GM19025 (cell line): ENCODE measurements around the gene GPR137.

Experiments used
- ATAC-seq: cut with Tn5 transposase; IDR thresholded peaks from one replicate; pipeline ENCODE4 v1.9.1; 2021; ENCODE audit warnings: mild to moderate bottlenecking, low read depth, moderate library complexity; ENCODE audit not compliant: unreplicated experiment

GPR137 gene

DNA sequence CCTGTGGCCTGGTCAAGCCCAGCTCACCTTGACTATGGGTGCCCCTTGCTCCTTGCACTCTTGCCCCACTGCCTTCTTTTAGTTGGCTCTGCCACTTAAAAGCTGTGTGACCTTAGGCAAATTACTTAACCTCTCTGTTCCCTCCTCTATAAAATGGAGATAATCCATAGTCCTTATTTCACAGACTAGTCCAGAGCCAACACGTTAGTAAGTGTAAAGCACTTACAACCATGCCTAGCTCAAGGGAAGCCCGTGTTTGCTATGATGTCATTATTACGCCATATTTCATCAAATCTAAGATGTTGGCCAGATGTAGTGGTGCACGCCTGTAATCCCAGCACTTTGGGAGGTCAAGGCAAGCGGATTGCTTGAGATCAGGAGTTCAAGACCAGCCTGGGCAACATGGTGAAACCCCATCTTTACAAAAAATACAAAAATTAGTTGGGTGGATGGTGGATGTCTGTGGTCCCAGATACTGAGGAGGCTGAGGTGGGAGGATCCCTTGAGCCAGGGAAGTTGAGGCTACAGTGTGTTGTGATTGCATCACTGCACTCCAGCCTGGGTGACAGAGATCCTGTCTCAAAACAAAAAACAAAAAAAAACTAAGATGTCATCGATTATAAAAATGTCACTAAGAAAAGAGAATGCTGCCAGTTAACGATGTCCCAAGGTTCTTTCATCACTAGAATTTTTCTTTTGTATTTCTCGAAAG is 52.0 kb downstream of the GPR137 start:
- ATAC-seq, result no peak

DNA sequence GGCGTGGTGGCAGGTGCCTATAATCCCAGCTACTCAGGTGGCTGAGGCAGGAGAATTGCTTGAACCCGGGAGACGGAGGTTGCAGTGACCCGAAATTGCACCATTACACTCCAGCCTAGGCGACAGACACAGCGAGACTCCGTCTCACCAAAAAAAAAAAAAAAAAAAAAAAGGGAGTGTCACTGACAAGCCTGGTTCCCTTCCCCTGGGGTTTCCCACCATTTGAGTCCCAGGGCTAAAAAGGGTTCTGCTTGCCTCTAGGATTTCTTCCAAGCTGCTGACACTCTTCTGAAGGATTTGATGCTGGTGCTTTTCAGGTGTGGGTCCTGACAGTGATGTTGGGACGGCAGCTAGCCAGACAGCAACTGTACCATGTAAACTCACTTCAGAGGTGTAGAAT is 53.1 kb downstream of the GPR137 start:
- ATAC-seq, result no peak
